HCT116 (cell line): Measurements from ENCODE around the gene SV2A. TPM values are rescaled to one million over a fixed set of nuclear protein-coding genes. Genes with fewer than 3 reads are reported as not detected.

Source experiments
- ATAC-seq: fragments of 200-7000 bp; cut with Tn5 transposase; 2 replicates; pipeline ENCODE4 v1.9.1; 2020; ENCODE audit warnings: mild to moderate bottlenecking, moderate library complexity
- BruUV-seq: library from RNA; stranded (reverse); fragments of 400-500 nt; replicated peaks from 2 replicates; lab custom pipeline; 2021; lab: Mats Ljungman, UMichigan
- CTCF ChIA-PET: fragments of 300-600 bp; sonication (Branson Sonifier 250); formaldehyde crosslinking; loops from one replicate; lab custom pipeline; 2021; ENCODE audit warnings: antibody characterized with exemption; lab: Charles Lee
- POLR2A ChIA-PET: fragments of 300-600, 350-600 bp; sonication (Branson Sonifier 250); formaldehyde crosslinking; loops from one replicate; lab custom pipeline; 2021; ENCODE audit warnings: antibody characterized with exemption; lab: Charles Lee
- RAD21 ChIA-PET, 2 experiments: fragments of 300-600 bp; sonication (Branson Sonifier 250); formaldehyde crosslinking; loops; one replicate each; lab custom pipeline; 2023; ENCODE audit warnings: low total read pairs in 2 of 2; ENCODE audit not compliant: uncharacterized antibody in 2 of 2, unreplicated experiment in 2 of 2, low non-redundant PET in 1 of 2; lab: Charles Lee
- DNase-seq: peaks from one replicate; pipeline ENCODE4 v3.0.0-alpha.2; 2010; ENCODE audit warnings: low read depth, low spot score
- H2AFZ ChIP-seq: fragments of 200-600 bp; shearing (Covaris generic), sonication (generic); 2 replicates; pipeline ENCODE4 v1.6.1; 2017; ENCODE audit warnings: low read depth, mixed run types, mixed read lengths, antibody characterized with exemption, low read length; ENCODE audit not compliant: poor library complexity, severe bottlenecking
- H3K27ac ChIP-seq: 2 replicates; pipeline ENCODE4 v1.5.1; 2012; ENCODE audit warnings: low read depth, low read length
- H3K27me3 ChIP-seq: fragments of 200-600 bp; sonication (generic); 2 replicates; pipeline ENCODE4 v1.6.1; 2016; ENCODE audit warnings: mixed run types, low read length, mixed read lengths; ENCODE audit not compliant: insufficient read depth
- H3K36me3 ChIP-seq, 2 experiments: fragments of 200-500 bp in 1 of 2; fragments of 200-600 bp in 1 of 2; sonication (Bioruptor generic) in 1 of 2; sonication (generic) in 1 of 2; 2 replicates each; pipeline versions ENCODE4 v1.5.1 to v1.6.1; 2014 to 2016; ENCODE audit warnings: low read length in 2 of 2, inconsistent platforms in 1 of 2, mixed read lengths in 1 of 2, mixed run types in 1 of 2; ENCODE audit not compliant: insufficient read depth in 2 of 2, control insufficient read depth in 1 of 2
- H3K4me1 ChIP-seq, 2 experiments: fragments of 200-600 bp in 1 of 2; sonication (generic) in 1 of 2; 2 replicates each; pipeline versions ENCODE4 v1.5.1 to v1.6.1; 2012 to 2017; ENCODE audit warnings: low read length in 2 of 2, inconsistent platforms in 1 of 2, mild to moderate bottlenecking in 1 of 2, mixed read lengths in 1 of 2, mixed run types in 1 of 2, moderate library complexity in 1 of 2; ENCODE audit not compliant: insufficient read depth in 2 of 2, control insufficient read depth in 1 of 2
- H3K4me2 ChIP-seq: fragments of 200-600 bp; sonication (generic); 2 replicates; pipeline ENCODE4 v1.6.1; 2017; ENCODE audit warnings: mixed run types, low read length, mixed read lengths
- H3K4me3 ChIP-seq, 2 experiments: fragments of 200-600 bp in 1 of 2; sonication (generic) in 1 of 2; replicated peaks in 1 of 2; 2 replicates each; pipeline ENCODE4 v1.5.1; 2011 to 2016; ENCODE audit warnings: low read length in 2 of 2, control low read depth in 1 of 2, low read depth in 1 of 2, mild to moderate bottlenecking in 1 of 2, mixed read lengths in 1 of 2, mixed run types in 1 of 2
- H3K79me2 ChIP-seq: fragments of 200-600 bp; sonication (generic); 2 replicates; pipeline ENCODE4 v1.6.1; 2017; ENCODE audit warnings: mild to moderate bottlenecking, mixed run types, low read length, moderate library complexity, mixed read lengths; ENCODE audit not compliant: insufficient read depth
- H3K9ac ChIP-seq: fragments of 200-600 bp; sonication (generic); 2 replicates; pipeline ENCODE4 v1.6.1; 2016; ENCODE audit warnings: low read length, mixed read lengths
- H3K9me2 ChIP-seq: fragments of 200-600 bp; sonication (generic), shearing (Covaris generic); 2 replicates; pipeline ENCODE4 v1.6.1; 2017; ENCODE audit warnings: mixed run types, mild to moderate bottlenecking, moderate library complexity; ENCODE audit not compliant: insufficient read depth
- H3K9me3 ChIP-seq, 2 experiments: fragments of 200-500 bp in 1 of 2; fragments of 200-600 bp in 1 of 2; sonication (Bioruptor generic) in 1 of 2; sonication (generic) in 1 of 2; 2 replicates each; pipeline ENCODE4 v1.6.1; 2014 to 2017; ENCODE audit warnings: low read length in 2 of 2, mixed read lengths in 2 of 2, inconsistent platforms in 1 of 2, low read depth in 1 of 2, mild to moderate bottlenecking in 1 of 2, mixed run types in 1 of 2, moderate library complexity in 1 of 2; ENCODE audit not compliant: control insufficient read depth in 1 of 2, insufficient read depth in 1 of 2
- H4K20me1 ChIP-seq: fragments of 200-600 bp; sonication (generic), shearing (Covaris generic); 2 replicates; pipeline ENCODE4 v1.6.1; 2017; ENCODE audit warnings: mixed run types, mild to moderate bottlenecking, moderate library complexity; ENCODE audit not compliant: insufficient read depth
- CBX3 ChIP-seq: IDR thresholded peaks from 2 replicates; pipeline ENCODE4 v1.6.1; 2012; ENCODE audit warnings: low read depth
- EZH2 ChIP-seq: fragments of 200-600 bp; sonication (generic); IDR thresholded peaks from 2 replicates; pipeline ENCODE4 v1.6.1; 2017; ENCODE audit warnings: antibody characterized with exemption, mixed run types
- EZH2phosphoT487 ChIP-seq: fragments of 200-600 bp; IDR thresholded peaks from 2 replicates; pipeline ENCODE4 v1.6.1; 2018; ENCODE audit warnings: antibody characterized with exemption, borderline replicate concordance
- FOSL1 ChIP-seq: IDR thresholded peaks from 2 replicates; pipeline ENCODE4 v1.6.1; 2012; ENCODE audit warnings: low read depth
- POLR2A ChIP-seq: IDR thresholded peaks from 2 replicates; pipeline ENCODE4 v1.7.0; 2011; ENCODE audit warnings: borderline replicate concordance; ENCODE audit not compliant: insufficient read depth, insufficient read length; ENCODE audit errors: extremely low read depth
- POLR2AphosphoS5 ChIP-seq: IDR thresholded peaks from 2 replicates; pipeline ENCODE4 v1.6.1; 2011; ENCODE audit warnings: mild to moderate bottlenecking, low read depth, low read length, moderate library complexity
- SIN3A ChIP-seq: IDR thresholded peaks from 2 replicates; pipeline ENCODE4 v1.6.1; 2012; ENCODE audit warnings: low read depth
- SP1 ChIP-seq: IDR thresholded peaks from 2 replicates; pipeline ENCODE4 v1.6.1; 2012; ENCODE audit warnings: low read depth
- TCF7L2 ChIP-seq: IDR thresholded peaks from 2 replicates; pipeline ENCODE4 v1.7.0; 2011; ENCODE audit warnings: borderline replicate concordance, inconsistent platforms; ENCODE audit not compliant: insufficient read depth, insufficient read length; ENCODE audit errors: extremely low read depth
- YY1 ChIP-seq: IDR thresholded peaks from 2 replicates; pipeline ENCODE4 v1.6.1; 2011; ENCODE audit warnings: low read length, low read depth, moderate library complexity, mild to moderate bottlenecking; ENCODE audit not compliant: insufficient replicate concordance; ENCODE audit errors: extremely low read depth
- ZFX ChIP-seq: fragments of 450-650 bp; IDR thresholded peaks from 2 replicates; pipeline ENCODE4 v1.6.1; 2017
- ZNF274 ChIP-seq: fragments of 200-500 bp; sonication (Bioruptor generic); IDR thresholded peaks from 2 replicates; pipeline ENCODE4 v1.6.1; 2014; ENCODE audit warnings: mild to moderate bottlenecking, low read depth, low read length, inconsistent platforms
- intact Hi-C: fragments of 100-400 bp; cut with micrococcal nuclease; formaldehyde crosslinking; loops from 2 replicates; pipeline ENCODE4 v1.10.0; 2022
- total RNA-seq: library from RNA; stranded (reverse); gene quantifications from one replicate; pipeline ENCODE4 v1.2.1, GENCODE V29; 2021; ENCODE audit not compliant: unreplicated experiment
- TF ChIP-seq, protein P1 (sequence below), 3 experiments: fragments of 200-600 bp in 1 of 3; sonication (generic) in 1 of 3; IDR thresholded peaks in 2 of 3; conservative IDR thresholded peaks in 1 of 3; 2 replicates each; pipeline ENCODE4 v1.5.1; 2012 to 2017; ENCODE audit warnings: low read depth in 2 of 3, low read length in 2 of 3, antibody characterized with exemption in 1 of 3, borderline replicate concordance in 1 of 3, control low read depth in 1 of 3, mild to moderate bottlenecking in 1 of 3, mixed read lengths in 1 of 3, mixed run types in 1 of 3, moderate library complexity in 1 of 3; ENCODE audit not compliant: insufficient read depth in 1 of 3
- TF ChIP-seq, protein P2 (sequence below): IDR thresholded peaks from 2 replicates; pipeline ENCODE4 v1.6.1; 2012; ENCODE audit warnings: low read depth
- TF ChIP-seq, protein P3 (sequence below): IDR thresholded peaks from 2 replicates; pipeline ENCODE4 v1.6.1; 2011; ENCODE audit warnings: mild to moderate bottlenecking, low read length, moderate library complexity; ENCODE audit not compliant: insufficient replicate concordance; ENCODE audit errors: extremely low read depth
- TF ChIP-seq, protein P4 (sequence below): IDR thresholded peaks from 2 replicates; pipeline ENCODE4 v1.6.1; 2012
- TF ChIP-seq, protein P5 (sequence below): IDR thresholded peaks from 2 replicates; pipeline ENCODE4 v1.6.1; 2012

Gene SV2A
- total RNA-seq, 1 experiment from 2014 or later = 0.15 TPM

DNA sequence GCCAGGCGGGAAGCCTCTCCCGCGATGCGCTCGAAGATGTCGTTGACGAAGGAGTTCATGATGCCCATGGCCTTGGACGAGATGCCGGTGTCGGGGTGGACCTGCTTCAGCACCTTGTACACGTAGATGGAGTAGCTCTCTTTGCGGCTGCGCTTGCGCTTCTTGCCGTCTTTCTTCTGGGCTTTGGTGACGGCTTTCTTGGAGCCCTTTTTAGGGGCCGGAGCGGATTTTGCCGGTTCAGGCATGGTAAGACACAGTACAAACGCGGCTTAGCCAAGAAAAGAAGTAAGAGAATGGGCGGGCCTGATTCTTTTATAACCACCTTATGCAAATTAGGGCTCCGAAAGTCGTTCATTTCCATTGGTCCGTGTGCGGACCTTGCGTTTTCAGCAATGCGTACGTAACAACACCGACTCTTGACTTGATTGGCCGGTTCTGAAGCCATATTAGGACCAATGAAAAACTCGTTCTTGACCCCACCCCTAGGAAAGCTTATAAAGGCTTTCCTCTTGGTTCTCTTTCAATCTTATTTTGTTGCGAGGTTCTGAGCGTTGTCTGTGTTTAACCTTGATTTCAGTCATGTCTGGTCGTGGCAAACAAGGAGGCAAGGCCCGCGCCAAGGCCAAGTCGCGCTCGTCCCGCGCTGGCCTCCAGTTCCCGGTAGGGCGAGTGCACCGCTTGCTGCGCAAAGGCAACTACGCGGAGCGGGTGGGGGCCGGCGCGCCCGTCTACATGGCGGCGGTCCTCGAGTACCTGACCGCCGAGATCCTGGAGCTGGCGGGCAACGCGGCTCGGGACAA, 31.0 kb downstream of the SV2A start:
- Histone ChIP-seq H3K9me2 (no peaks in the 10 kb centered on the region), H2AFZ (no peak overlapping the region), H3K4me2 (peak overlapping the region; percentile 91), H3K79me2 (no peaks in the 10 kb centered on the region), H3K27ac (peak overlapping the region; percentile 100), H3K9ac (peak overlapping the region; percentile 87), H3K4me1 (peaks cover 22 to 45% of the 10 kb centered on the region in 2 experiments), H3K9me3 (no peaks in the 10 kb centered on the region), H3K4me3 (peak overlapping the region; percentile 50 to 63), H3K27me3 (no peaks in the 10 kb centered on the region), H4K20me1 (no peaks in the 10 kb centered on the region), H3K36me3 (no peaks in the 10 kb centered on the region)
- CTCF ChIA-PET = interaction anchor here (1.1 to 3.3 kb wide), 3 partner anchors 164 to 301 kb away, joined by 4 to 17 read pairs (median 16); no protein-coding TSS in a partner anchor
- DNase-seq (peak; percentile 99), ATAC-seq (peak; percentile 63)
- POLR2A ChIA-PET = interaction anchor here (0.8 to 5.5 kb wide), 23 partner anchors 9 to 300 kb away, joined by 3 to 46 read pairs (median 9); partner anchors contain the start of genes MTMR11, OTUD7B and VPS45
- TSS peak; percentile 97 for BruUV-seq
- RAD21 ChIA-PET = no interaction called here
- intact Hi-C loops = no loop called here
- peak; percentile 66 for TF ChIP-seq CBX3
- peak; percentile 97 for TF ChIP-seq SP1
- peak; percentile 77 for TF ChIP-seq POLR2AphosphoS5
- peak; percentile 49; the same call in 1 of the 2 replicates for TF ChIP-seq ZFX
- peak; percentile 96 for TF ChIP-seq POLR2A
- peak; percentile 100 for TF ChIP-seq SIN3A
- peak; percentile 19; the same call in 1 of the 2 replicates for TF ChIP-seq FOSL1
- no peak for TF ChIP-seq EZH2phosphoT487
- TF ChIP-seq, protein P1, sequence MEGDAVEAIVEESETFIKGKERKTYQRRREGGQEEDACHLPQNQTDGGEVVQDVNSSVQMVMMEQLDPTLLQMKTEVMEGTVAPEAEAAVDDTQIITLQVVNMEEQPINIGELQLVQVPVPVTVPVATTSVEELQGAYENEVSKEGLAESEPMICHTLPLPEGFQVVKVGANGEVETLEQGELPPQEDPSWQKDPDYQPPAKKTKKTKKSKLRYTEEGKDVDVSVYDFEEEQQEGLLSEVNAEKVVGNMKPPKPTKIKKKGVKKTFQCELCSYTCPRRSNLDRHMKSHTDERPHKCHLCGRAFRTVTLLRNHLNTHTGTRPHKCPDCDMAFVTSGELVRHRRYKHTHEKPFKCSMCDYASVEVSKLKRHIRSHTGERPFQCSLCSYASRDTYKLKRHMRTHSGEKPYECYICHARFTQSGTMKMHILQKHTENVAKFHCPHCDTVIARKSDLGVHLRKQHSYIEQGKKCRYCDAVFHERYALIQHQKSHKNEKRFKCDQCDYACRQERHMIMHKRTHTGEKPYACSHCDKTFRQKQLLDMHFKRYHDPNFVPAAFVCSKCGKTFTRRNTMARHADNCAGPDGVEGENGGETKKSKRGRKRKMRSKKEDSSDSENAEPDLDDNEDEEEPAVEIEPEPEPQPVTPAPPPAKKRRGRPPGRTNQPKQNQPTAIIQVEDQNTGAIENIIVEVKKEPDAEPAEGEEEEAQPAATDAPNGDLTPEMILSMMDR (IDR thresholded peaks at IDR 0.05 in 2 of 3, conservative IDR thresholded peaks at IDR 0.05 in 1 of 3; ENCODE audit: borderline replicate concordance in 1 of 3, insufficient read depth in 1 of 3, low read depth in 2 of 3, low read length in 2 of 3) = no peak
- no peak for TF ChIP-seq ZNF274
- TF ChIP-seq TCF7L2 = no peak
- peak; percentile 28 for TF ChIP-seq YY1
- TF ChIP-seq, protein P2, sequence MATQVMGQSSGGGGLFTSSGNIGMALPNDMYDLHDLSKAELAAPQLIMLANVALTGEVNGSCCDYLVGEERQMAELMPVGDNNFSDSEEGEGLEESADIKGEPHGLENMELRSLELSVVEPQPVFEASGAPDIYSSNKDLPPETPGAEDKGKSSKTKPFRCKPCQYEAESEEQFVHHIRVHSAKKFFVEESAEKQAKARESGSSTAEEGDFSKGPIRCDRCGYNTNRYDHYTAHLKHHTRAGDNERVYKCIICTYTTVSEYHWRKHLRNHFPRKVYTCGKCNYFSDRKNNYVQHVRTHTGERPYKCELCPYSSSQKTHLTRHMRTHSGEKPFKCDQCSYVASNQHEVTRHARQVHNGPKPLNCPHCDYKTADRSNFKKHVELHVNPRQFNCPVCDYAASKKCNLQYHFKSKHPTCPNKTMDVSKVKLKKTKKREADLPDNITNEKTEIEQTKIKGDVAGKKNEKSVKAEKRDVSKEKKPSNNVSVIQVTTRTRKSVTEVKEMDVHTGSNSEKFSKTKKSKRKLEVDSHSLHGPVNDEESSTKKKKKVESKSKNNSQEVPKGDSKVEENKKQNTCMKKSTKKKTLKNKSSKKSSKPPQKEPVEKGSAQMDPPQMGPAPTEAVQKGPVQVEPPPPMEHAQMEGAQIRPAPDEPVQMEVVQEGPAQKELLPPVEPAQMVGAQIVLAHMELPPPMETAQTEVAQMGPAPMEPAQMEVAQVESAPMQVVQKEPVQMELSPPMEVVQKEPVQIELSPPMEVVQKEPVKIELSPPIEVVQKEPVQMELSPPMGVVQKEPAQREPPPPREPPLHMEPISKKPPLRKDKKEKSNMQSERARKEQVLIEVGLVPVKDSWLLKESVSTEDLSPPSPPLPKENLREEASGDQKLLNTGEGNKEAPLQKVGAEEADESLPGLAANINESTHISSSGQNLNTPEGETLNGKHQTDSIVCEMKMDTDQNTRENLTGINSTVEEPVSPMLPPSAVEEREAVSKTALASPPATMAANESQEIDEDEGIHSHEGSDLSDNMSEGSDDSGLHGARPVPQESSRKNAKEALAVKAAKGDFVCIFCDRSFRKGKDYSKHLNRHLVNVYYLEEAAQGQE = no peak
- no peak for TF ChIP-seq EZH2
- TF ChIP-seq, protein P3, sequence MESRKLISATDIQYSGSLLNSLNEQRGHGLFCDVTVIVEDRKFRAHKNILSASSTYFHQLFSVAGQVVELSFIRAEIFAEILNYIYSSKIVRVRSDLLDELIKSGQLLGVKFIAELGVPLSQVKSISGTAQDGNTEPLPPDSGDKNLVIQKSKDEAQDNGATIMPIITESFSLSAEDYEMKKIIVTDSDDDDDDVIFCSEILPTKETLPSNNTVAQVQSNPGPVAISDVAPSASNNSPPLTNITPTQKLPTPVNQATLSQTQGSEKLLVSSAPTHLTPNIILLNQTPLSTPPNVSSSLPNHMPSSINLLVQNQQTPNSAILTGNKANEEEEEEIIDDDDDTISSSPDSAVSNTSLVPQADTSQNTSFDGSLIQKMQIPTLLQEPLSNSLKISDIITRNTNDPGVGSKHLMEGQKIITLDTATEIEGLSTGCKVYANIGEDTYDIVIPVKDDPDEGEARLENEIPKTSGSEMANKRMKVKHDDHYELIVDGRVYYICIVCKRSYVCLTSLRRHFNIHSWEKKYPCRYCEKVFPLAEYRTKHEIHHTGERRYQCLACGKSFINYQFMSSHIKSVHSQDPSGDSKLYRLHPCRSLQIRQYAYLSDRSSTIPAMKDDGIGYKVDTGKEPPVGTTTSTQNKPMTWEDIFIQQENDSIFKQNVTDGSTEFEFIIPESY = peak; percentile 85
- TF ChIP-seq, protein P4, sequence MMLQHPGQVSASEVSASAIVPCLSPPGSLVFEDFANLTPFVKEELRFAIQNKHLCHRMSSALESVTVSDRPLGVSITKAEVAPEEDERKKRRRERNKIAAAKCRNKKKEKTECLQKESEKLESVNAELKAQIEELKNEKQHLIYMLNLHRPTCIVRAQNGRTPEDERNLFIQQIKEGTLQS = no peak
- TF ChIP-seq, protein P5, sequence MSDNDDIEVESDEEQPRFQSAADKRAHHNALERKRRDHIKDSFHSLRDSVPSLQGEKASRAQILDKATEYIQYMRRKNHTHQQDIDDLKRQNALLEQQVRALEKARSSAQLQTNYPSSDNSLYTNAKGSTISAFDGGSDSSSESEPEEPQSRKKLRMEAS = peak; percentile 34; the same call in 1 of the 2 replicates
